HUES48 (cell line): ENCODE measurements around the gene SLC22A4.

Experiments used
- H3K27ac ChIP-seq: one replicate; pipeline ENCODE4 v1.7.0; 2013; ENCODE audit warnings: low read depth, low read length, inconsistent platforms
- H3K27me3 ChIP-seq: 2 replicates; pipeline ENCODE4 v1.6.1; 2013; ENCODE audit warnings: mild to moderate bottlenecking, low read length; ENCODE audit not compliant: control insufficient read depth, insufficient read depth
- H3K36me3 ChIP-seq: 2 replicates; pipeline ENCODE4 v1.6.1; 2013; ENCODE audit warnings: low read length; ENCODE audit not compliant: control insufficient read depth, insufficient read depth
- H3K4me1 ChIP-seq: 2 replicates; pipeline ENCODE4 v1.6.1; 2013; ENCODE audit warnings: mild to moderate bottlenecking, low read length; ENCODE audit not compliant: control insufficient read depth, insufficient read depth
- H3K4me3 ChIP-seq: 2 replicates; pipeline ENCODE4 v1.5.1; 2013; ENCODE audit warnings: mild to moderate bottlenecking, low read depth, low read length
- H3K9ac ChIP-seq: 2 replicates; pipeline ENCODE4 v1.6.1; 2013; ENCODE audit warnings: mild to moderate bottlenecking, low read depth, low read length, moderate library complexity
- H3K9me3 ChIP-seq: 2 replicates; pipeline ENCODE4 v1.6.1; 2013; ENCODE audit warnings: low read length; ENCODE audit not compliant: control insufficient read depth, insufficient read depth

The SLC22A4 gene

DNA sequence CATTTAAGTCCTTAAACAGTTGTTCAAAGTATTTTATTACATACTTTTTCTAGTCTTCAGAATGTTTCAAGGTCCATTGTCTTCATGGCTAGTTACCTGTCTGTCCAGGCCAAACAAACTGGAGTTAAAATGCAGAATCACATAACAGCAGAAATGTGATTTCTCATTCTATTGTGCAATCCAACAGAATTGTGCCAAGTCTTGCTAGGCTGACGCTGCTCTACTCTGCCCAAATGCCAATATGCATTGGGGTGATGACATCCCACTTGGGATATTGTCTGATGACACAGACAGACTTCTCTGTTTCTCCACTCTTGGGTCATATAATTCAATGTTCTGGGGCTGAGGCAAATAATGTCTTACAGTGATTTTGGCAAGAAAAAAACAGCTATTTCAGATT, 70.1 kb downstream of the SLC22A4 start:
- H3K27ac ChIP-seq = no peak overlapping the region
- no peaks in the 10 kb centered on the region for H3K9me3 ChIP-seq
- H3K36me3 ChIP-seq = no peaks in the 10 kb centered on the region
- no peaks in the 10 kb centered on the region for H3K27me3 ChIP-seq
- H3K4me3 ChIP-seq = no peak overlapping the region
- 0 out of 2 replicates have a peak, but pooled peaks cover 6% of the 10 kb centered on the region for H3K4me1 ChIP-seq
- no peak overlapping the region for H3K9ac ChIP-seq

- Histone ChIP-seq H3K4me1 (0 out of 2 replicates have a peak, but pooled peaks cover 7% of the 10 kb centered on the region), H3K27me3 (peaks cover 5% of the 10 kb centered on the region), H3K4me3 (no peak overlapping the region), H3K27ac (no peak overlapping the region), H3K36me3 (no peaks in the 10 kb centered on the region), H3K9ac (no peak overlapping the region), H3K9me3 (no peaks in the 10 kb centered on the region)
Observed at GRCh38 chr5:132365213-132365612, 71.0 kb downstream of the SLC22A4 start.

DNA sequence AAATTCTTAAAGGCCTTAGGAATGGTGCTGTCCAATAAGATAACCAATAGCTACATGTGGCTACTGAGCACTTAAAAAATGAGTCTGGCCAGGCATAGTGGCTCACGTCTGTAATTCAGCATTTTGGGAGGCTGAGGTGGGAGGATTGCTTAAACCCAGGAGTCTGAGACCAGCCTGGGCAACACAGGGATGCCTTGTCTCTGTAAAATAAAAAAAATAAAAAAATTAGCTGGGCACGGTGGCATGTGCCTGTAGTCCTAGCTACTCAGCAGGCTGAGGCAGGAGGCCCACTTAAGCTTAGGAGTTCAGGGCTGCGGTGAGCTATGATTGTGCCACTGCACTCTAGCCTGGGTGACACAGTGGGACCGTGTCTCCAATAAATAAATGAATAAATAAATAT, 74.0 kb downstream of the SLC22A4 start:
- Histone ChIP-seq H3K9ac (no peak overlapping the region), H3K9me3 (no peaks in the 10 kb centered on the region), H3K27ac (no peak overlapping the region), H3K4me3 (no peak overlapping the region), H3K4me1 (peaks cover 10% of the 10 kb centered on the region; the same call in 1 of the 2 replicates), H3K27me3 (peaks cover 12% of the 10 kb centered on the region), H3K36me3 (no peaks in the 10 kb centered on the region)

GRCh38 chr5:132369007-132369473, 74.8 kb downstream of the SLC22A4 start:
- Histone ChIP-seq H3K36me3 (no peaks in the 10 kb centered on the region), H3K27me3 (peaks cover 12% of the 10 kb centered on the region), H3K9ac (peak overlapping the region; percentile 61), H3K27ac (peak overlapping the region; percentile 36), H3K4me1 (peaks cover 10% of the 10 kb centered on the region; the same call in 1 of the 2 replicates), H3K4me3 (peak overlapping the region; percentile 86), H3K9me3 (no peaks in the 10 kb centered on the region)

DNA sequence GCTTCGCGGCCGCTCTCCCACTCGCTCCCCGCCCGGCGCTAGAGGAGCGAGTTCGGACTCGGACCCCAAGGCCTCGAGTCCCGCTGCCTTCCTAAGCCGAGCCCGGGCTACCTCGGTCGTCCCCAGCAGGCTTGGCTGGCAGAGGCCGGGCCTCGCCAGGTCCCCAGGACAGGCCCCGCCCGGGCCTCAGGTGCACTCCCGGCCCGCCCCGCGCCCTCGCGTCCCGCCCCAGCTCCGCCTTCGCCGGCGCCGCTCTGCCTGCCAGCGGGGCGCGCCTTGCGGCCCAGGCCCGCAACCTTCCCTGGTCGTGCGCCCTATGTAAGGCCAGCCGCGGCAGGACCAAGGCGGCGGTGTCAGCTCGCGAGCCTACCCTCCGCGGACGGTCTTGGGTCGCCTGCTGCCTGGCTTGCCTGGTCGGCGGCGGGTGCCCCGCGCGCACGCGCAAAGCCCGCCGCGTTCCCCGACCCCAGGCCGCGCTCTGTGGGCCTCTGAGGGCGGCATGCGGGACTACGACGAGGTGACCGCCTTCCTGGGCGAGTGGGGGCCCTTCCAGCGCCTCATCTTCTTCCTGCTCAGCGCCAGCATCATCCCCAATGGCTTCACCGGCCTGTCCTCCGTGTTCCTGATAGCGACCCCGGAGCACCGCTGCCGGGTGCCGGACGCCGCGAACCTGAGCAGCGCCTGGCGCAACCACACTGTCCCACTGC, 75.4 kb downstream of the SLC22A4 start, which contains the start of gene SLC22A5:
Gene SLC22A5, plus strand, starts transcription at position 237 of the 707 bp plus-strand sequence. Its CDS starts 263 bp downstream, at position 500.
- no peaks in the 10 kb centered on the region for H3K36me3 ChIP-seq
- H3K27me3 ChIP-seq = peaks cover 12% of the 10 kb centered on the region
- peak within 1 kb of the TSS; percentile 61 for H3K9ac ChIP-seq
- no peaks in the 10 kb centered on the region for H3K9me3 ChIP-seq
- H3K27ac ChIP-seq = peak within 1 kb of the TSS; percentile 69
- H3K4me1 ChIP-seq = peaks cover 10% of the 10 kb centered on the region; the same call in 1 of the 2 replicates
- H3K4me3 ChIP-seq = peak within 1 kb of the TSS; percentile 86

DNA sequence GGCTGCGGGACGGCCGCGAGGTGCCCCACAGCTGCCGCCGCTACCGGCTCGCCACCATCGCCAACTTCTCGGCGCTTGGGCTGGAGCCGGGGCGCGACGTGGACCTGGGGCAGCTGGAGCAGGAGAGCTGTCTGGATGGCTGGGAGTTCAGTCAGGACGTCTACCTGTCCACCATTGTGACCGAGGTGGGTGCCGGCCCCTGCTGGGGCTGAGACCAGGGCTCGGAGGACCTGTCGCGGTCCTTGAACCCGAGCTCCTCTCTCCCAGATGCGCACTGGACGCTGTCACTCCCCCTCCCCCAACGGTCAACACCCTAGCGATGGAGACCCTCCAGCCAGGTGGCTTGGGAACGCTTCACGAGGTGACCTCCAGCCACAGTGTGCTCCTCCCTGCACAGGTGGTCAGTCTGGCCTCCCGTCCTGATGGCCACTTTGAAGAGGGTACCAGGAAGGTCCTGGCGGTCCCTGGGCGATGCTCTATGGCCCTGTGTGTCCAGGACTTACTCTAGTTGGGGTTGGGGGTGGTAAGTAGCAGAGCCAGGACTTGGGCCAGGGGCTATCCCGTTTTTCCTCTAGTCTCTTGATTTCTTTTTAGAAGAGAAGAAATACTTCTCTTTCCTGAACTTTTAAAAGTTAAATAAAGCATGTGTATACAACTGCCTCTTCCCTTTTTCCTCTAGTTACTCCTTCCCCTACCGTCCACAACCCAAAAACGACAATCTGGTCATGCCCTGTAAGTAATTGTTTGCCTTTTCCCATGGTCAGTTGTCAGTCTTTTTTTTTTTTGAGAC, 76.2 kb downstream of the SLC22A4 start:
- Histone ChIP-seq H3K9me3 (no peaks in the 10 kb centered on the region), H3K4me3 (peak overlapping the region; percentile 86), H3K9ac (no peak overlapping the region; the same call in 1 of the 2 replicates), H3K27me3 (peaks cover 12% of the 10 kb centered on the region), H3K36me3 (no peaks in the 10 kb centered on the region), H3K27ac (no peak overlapping the region), H3K4me1 (peaks cover 10% of the 10 kb centered on the region; the same call in 1 of the 2 replicates)

GRCh38 chr5:132370971-132371602, 76.9 kb downstream of the SLC22A4 start:
- no peak overlapping the region for H3K27ac ChIP-seq
- H3K4me1 ChIP-seq = peaks cover 10% of the 10 kb centered on the region; the same call in 1 of the 2 replicates
- no peaks in the 10 kb centered on the region for H3K9me3 ChIP-seq
- no peaks in the 10 kb centered on the region for H3K36me3 ChIP-seq
- peaks cover 12% of the 10 kb centered on the region for H3K27me3 ChIP-seq
- H3K4me3 ChIP-seq = no peak overlapping the region
- no peak overlapping the region for H3K9ac ChIP-seq

DNA sequence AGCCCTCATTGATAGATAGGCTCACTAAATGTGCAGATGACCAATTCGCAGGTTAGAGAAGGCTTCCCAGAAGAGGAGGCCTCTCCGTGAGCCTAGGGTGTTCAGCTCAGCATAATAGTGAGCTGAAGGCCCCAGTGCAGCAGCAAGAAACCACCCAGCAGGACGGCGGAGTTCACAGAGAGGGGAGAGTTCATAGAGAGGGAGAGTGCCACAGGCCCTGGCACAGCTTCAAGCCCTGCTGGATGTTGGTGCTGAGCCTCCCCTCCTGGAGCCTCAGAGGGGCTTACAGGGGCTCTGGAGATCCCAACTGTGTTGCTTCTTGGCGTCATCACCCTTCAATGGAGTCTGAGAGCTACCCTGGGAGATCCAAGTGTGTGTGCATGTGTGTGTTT, 77.4 kb downstream of the SLC22A4 start:
- H3K9me3 ChIP-seq = no peaks in the 10 kb centered on the region
- peaks cover 10% of the 10 kb centered on the region; the same call in 1 of the 2 replicates for H3K4me1 ChIP-seq
- no peak overlapping the region for H3K27ac ChIP-seq
- H3K9ac ChIP-seq = no peak overlapping the region
- H3K36me3 ChIP-seq = no peaks in the 10 kb centered on the region
- H3K27me3 ChIP-seq = peaks cover 12% of the 10 kb centered on the region
- H3K4me3 ChIP-seq = no peak overlapping the region

GRCh38 chr5:132372127-132372526, 77.9 kb downstream of the SLC22A4 start:
- H3K4me1 ChIP-seq = peaks cover 10% of the 10 kb centered on the region; the same call in 1 of the 2 replicates
- no peak overlapping the region for H3K27ac ChIP-seq
- H3K9ac ChIP-seq = no peak overlapping the region
- H3K36me3 ChIP-seq = no peaks in the 10 kb centered on the region
- no peaks in the 10 kb centered on the region for H3K9me3 ChIP-seq
- H3K4me3 ChIP-seq = no peak overlapping the region
- H3K27me3 ChIP-seq = peaks cover 12% of the 10 kb centered on the region

DNA sequence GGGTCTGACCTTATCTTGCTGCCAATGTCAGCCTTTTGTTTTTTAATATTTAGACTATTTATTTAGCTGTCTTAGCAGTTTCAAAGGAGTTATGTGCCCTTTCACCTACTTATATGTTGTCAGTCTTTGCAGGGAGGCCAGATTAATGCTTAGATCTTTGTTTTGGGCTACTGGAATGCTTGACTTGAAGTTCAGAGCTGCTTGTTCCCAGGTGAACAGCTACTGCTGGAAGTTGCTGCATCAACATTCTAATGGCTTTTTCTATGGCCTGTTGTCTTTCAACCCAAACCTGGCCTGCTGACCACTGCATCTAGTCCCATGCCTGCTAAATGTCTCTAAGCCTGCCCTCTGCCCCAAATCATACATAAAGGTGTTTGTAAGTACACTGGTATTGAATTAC, 78.3 kb downstream of the SLC22A4 start:
- Histone ChIP-seq H3K27me3 (peaks cover 12% of the 10 kb centered on the region), H3K4me1 (peaks cover 10% of the 10 kb centered on the region; the same call in 1 of the 2 replicates), H3K9ac (no peak overlapping the region), H3K36me3 (no peaks in the 10 kb centered on the region), H3K27ac (no peak overlapping the region), H3K9me3 (no peaks in the 10 kb centered on the region), H3K4me3 (no peak overlapping the region)
